Measurements from ENCODE around the gene PPP4R4. TPM values are rescaled to one million over a fixed set of nuclear protein-coding genes. Genes with fewer than 3 reads are reported as not detected.

PPP4R4 gene
- total and polyA plus RNA-seq, 2 experiments from 2014 or later = 3.0 to 11.1 TPM

GRCh38 chr14:94163796-94164195, 10.3 kb upstream of the PPP4R4 start:
- H3K27me3 Mint-ChIP-seq (ENCODE audit: insufficient read depth, low read depth, poor library complexity) = peaks cover 12% of the 10 kb centered on the region
- peaks cover 25% of the 10 kb centered on the region for H3K4me1 Mint-ChIP-seq
- Histone ChIP-seq H3F3A (replicated peaks; ENCODE audit: low read depth) (no peaks in the 10 kb centered on the region), H3K9me2 (ENCODE audit: insufficient read depth) (no peaks in the 10 kb centered on the region), H3K4me3 (no peak overlapping the region), H4K20me1 (replicated peaks; ENCODE audit: insufficient read depth) (no peaks in the 10 kb centered on the region), H3K4me1 (ENCODE audit: insufficient read depth) (peaks cover 17% of the 10 kb centered on the region), H3K79me2 (replicated peaks; ENCODE audit: insufficient read depth) (no peaks in the 10 kb centered on the region), H3K4me2 (no peak overlapping the region), H3K27me3 (ENCODE audit: insufficient read depth) (peaks cover 11% of the 10 kb centered on the region), H3K36me3 (ENCODE audit: insufficient read depth) (no peaks in the 10 kb centered on the region), H3K27ac (ENCODE audit: low read depth) (no peak overlapping the region), H2AFZ (no peak overlapping the region; the same call in 1 of the 2 replicates)
- no peak overlapping the region for H3K27ac Mint-ChIP-seq
- DNase-seq (ENCODE audit: low spot score) (peak; percentile 53), ATAC-seq (peak; percentile 51)
- no peaks in the 10 kb centered on the region for H3K36me3 Mint-ChIP-seq (ENCODE audit: low read depth)
- no peak for TF ChIP-seq ZNF462 (CRISPR knock-in tag; IDR thresholded peaks at IDR 0.05)
- no peak for TF ChIP-seq REST (IDR thresholded peaks at IDR 0.05; ENCODE audit: unreplicated experiment)
- no peak for TF ChIP-seq STAT1 (IDR thresholded peaks at IDR 0.05; ENCODE audit: unreplicated experiment)
- no peak for TF ChIP-seq NANOG (IDR thresholded peaks at IDR 0.05; ENCODE audit: borderline replicate concordance)
- H3K4me3 Mint-ChIP-seq = no peak overlapping the region
- H3K9me3 Mint-ChIP-seq = no peaks in the 10 kb centered on the region

Measured in GM23338 (cell line).